Ectodermal cell (in vitro differentiated cells): ENCODE data around the gene UGCG. TPM values are rescaled to one million over a fixed set of nuclear protein-coding genes. Genes with fewer than 3 reads are reported as not detected.
A peak's percentile ranks its signal among the peaks of the same experiment; 100 is the strongest.

Experiments used
- H3K27ac ChIP-seq: 2 replicates; pipeline ENCODE4 v1.7.0; 2013; ENCODE audit warnings: mild to moderate bottlenecking, low read depth, low read length; ENCODE audit not compliant: insufficient read depth, poor library complexity, severe bottlenecking
- H3K27me3 ChIP-seq: 2 replicates; pipeline ENCODE4 v1.7.0; 2013; ENCODE audit warnings: mild to moderate bottlenecking, low read length; ENCODE audit not compliant: insufficient read depth, control insufficient read depth, poor library complexity, severe bottlenecking
- H3K36me3 ChIP-seq: one replicate; pipeline ENCODE4 v1.7.0; 2013; ENCODE audit warnings: low read length; ENCODE audit not compliant: control insufficient read depth, insufficient read depth
- H3K4me1 ChIP-seq: one replicate; pipeline ENCODE4 v1.7.0; 2013; ENCODE audit warnings: low read length; ENCODE audit not compliant: control insufficient read depth, insufficient read depth
- H3K4me3 ChIP-seq: 2 replicates; pipeline ENCODE4 v1.7.0; 2013; ENCODE audit warnings: low read depth, low read length, control low read depth; ENCODE audit not compliant: insufficient read depth
- H3K9me3 ChIP-seq: 2 replicates; pipeline ENCODE4 v1.7.0; 2013; ENCODE audit warnings: mild to moderate bottlenecking, low read length, moderate library complexity; ENCODE audit not compliant: control insufficient read depth
- WGBS, 2 experiments: methylation state at CpG; one replicate each; pipeline ENCODE4 v1.1.7; 2013; ENCODE audit warnings: missing lambda C conversion rate in 2 of 2; 5-methylcytosine and 5-hydroxymethylcytosine counted together
- polyA plus RNA-seq, 4 experiments: library from polyadenylated mRNA; stranded (reverse); fragments of 50-300 nt; gene quantifications; one replicate each; pipeline ENCODE4 v1.2.3, GENCODE V29; 2013

Gene UGCG
- polyA plus RNA-seq (2013, experiment 1 of 4), result 25.1 TPM
- 20.8 TPM for polyA plus RNA-seq (2013, experiment 2 of 4)
- polyA plus RNA-seq (2013, experiment 3 of 4), result 19.4 TPM
- polyA plus RNA-seq (2013, experiment 4 of 4), result 20.1 TPM

GRCh38 chr9:111895996-111896941 lies at the start of gene UGCG:
TSS of gene UGCG (plus strand) at chr9:111896814. CDS start at chr9:111897216, 402 bp downstream.
- Histone ChIP-seq H3K9me3 (no peaks in the 10 kb centered on the region), H3K27me3 (no peaks in the 10 kb centered on the region), H3K4me3 (peak within 1 kb of the TSS; percentile 47), H3K4me1 (peaks cover 7% of the 10 kb centered on the region), H3K27ac (peak within 1 kb of the TSS; percentile 58), H3K36me3 (no peaks in the 10 kb centered on the region)
- 5 to 6% methylated on average over 84 of the region's 84 CpGs for WGBS, 2 experiments

- H3K4me1 ChIP-seq, result no peaks in the 10 kb centered on the region
- no peaks in the 10 kb centered on the region for H3K36me3 ChIP-seq
- WGBS, 2 experiments, result 64 to 67% methylated on average over 2 of the region's 2 CpGs
- H3K4me3 ChIP-seq, result no peak overlapping the region
- no peak overlapping the region for H3K27ac ChIP-seq
- H3K27me3 ChIP-seq, result no peaks in the 10 kb centered on the region
- H3K9me3 ChIP-seq, result no peaks in the 10 kb centered on the region
Measured at GRCh38 chr9:111851553-111851952, 45.1 kb upstream of the UGCG start.

- no peaks in the 10 kb centered on the region for H3K27me3 ChIP-seq
- H3K4me1 ChIP-seq, result no peaks in the 10 kb centered on the region
- no peak overlapping the region for H3K27ac ChIP-seq
- 91 to 92% methylated on average over 1 of the region's 1 CpG for WGBS, 2 experiments
- no peaks in the 10 kb centered on the region for H3K36me3 ChIP-seq
- H3K9me3 ChIP-seq, result no peaks in the 10 kb centered on the region
- no peak overlapping the region for H3K4me3 ChIP-seq
Measured at GRCh38 chr9:111852291-111852690, 44.3 kb upstream of the UGCG start.

GRCh38 chr9:111853450-111853827 lies 43.2 kb upstream of the UGCG start:
- no peaks in the 10 kb centered on the region for H3K36me3 ChIP-seq
- H3K9me3 ChIP-seq, result no peaks in the 10 kb centered on the region
- H3K27ac ChIP-seq, result no peak overlapping the region

GRCh38 chr9:111854799-111855198 lies 41.8 kb upstream of the UGCG start:
- 94 to 95% methylated on average over 4 of the region's 4 CpGs for WGBS, 2 experiments

More at GRCh38 chr9:111853450-111853827, 43.2 kb upstream of the UGCG start:
- no peaks in the 10 kb centered on the region for H3K27me3 ChIP-seq
- no peaks in the 10 kb centered on the region for H3K4me1 ChIP-seq
- no peak overlapping the region for H3K4me3 ChIP-seq

GRCh38 chr9:111857555-111858211 lies 38.9 kb upstream of the UGCG start:
- 96 to 97% methylated on average over 3 of the region's 3 CpGs for WGBS, 2 experiments
- Histone ChIP-seq H3K4me3 (no peak overlapping the region), H3K9me3 (no peaks in the 10 kb centered on the region), H3K27ac (no peak overlapping the region), H3K36me3 (no peaks in the 10 kb centered on the region), H3K27me3 (no peaks in the 10 kb centered on the region), H3K4me1 (no peaks in the 10 kb centered on the region)

More at GRCh38 chr9:111854799-111855198, 41.8 kb upstream of the UGCG start:
- H3K27ac ChIP-seq, result no peak overlapping the region
- H3K36me3 ChIP-seq, result no peaks in the 10 kb centered on the region
- no peaks in the 10 kb centered on the region for H3K4me1 ChIP-seq
- H3K27me3 ChIP-seq, result no peaks in the 10 kb centered on the region
- no peaks in the 10 kb centered on the region for H3K9me3 ChIP-seq
- no peak overlapping the region for H3K4me3 ChIP-seq

- Histone ChIP-seq H3K36me3 (no peaks in the 10 kb centered on the region), H3K4me1 (no peaks in the 10 kb centered on the region), H3K4me3 (no peak overlapping the region), H3K9me3 (no peaks in the 10 kb centered on the region), H3K27me3 (no peaks in the 10 kb centered on the region), H3K27ac (no peak overlapping the region)
- WGBS, 2 experiments, result 83 to 94% methylated on average over 3 to 4 of the region's 4 CpGs
Measured at GRCh38 chr9:111860443-111860842, 36.2 kb upstream of the UGCG start.

- Histone ChIP-seq H3K27me3 (no peaks in the 10 kb centered on the region), H3K27ac (no peak overlapping the region), H3K4me3 (no peak overlapping the region), H3K4me1 (no peaks in the 10 kb centered on the region), H3K36me3 (no peaks in the 10 kb centered on the region), H3K9me3 (no peaks in the 10 kb centered on the region)
- 89 to 93% methylated on average over 3 of the region's 3 CpGs for WGBS, 2 experiments
Measured at GRCh38 chr9:111863636-111864035, 33.0 kb upstream of the UGCG start.

GRCh38 chr9:111866976-111867375 lies 29.6 kb upstream of the UGCG start:
- WGBS, 2 experiments, result 92 to 95% methylated on average over 5 of the region's 5 CpGs
- no peaks in the 10 kb centered on the region for H3K36me3 ChIP-seq

GRCh38 chr9:111868475-111868874 lies 28.1 kb upstream of the UGCG start:
- Histone ChIP-seq H3K4me3 (no peak overlapping the region), H3K27ac (no peak overlapping the region), H3K36me3 (no peaks in the 10 kb centered on the region), H3K4me1 (no peaks in the 10 kb centered on the region), H3K9me3 (no peaks in the 10 kb centered on the region), H3K27me3 (no peaks in the 10 kb centered on the region)
- 81 to 86% methylated on average over 6 of the region's 6 CpGs for WGBS, 2 experiments

More at GRCh38 chr9:111866976-111867375, 29.6 kb upstream of the UGCG start:
- H3K27me3 ChIP-seq, result no peaks in the 10 kb centered on the region
- H3K4me3 ChIP-seq, result no peak overlapping the region
- no peaks in the 10 kb centered on the region for H3K4me1 ChIP-seq
- H3K9me3 ChIP-seq, result no peaks in the 10 kb centered on the region
- H3K27ac ChIP-seq, result no peak overlapping the region
